Keratinocyte (primary cell): Measurements from ENCODE around the gene KIZ.

Experiments
- EZH2 ChIP-seq: IDR thresholded peaks from one replicate; pipeline ENCODE4 v1.6.1; 2012; ENCODE audit warnings: inconsistent platforms, mild to moderate bottlenecking, low read length, moderate library complexity
- TF ChIP-seq, protein P1 (sequence below), 3 experiments: IDR thresholded peaks in 1 of 3; conservative IDR thresholded peaks in 1 of 3; optimal IDR thresholded peaks in 1 of 3; 2 replicates in 2 of 3; 3 replicates in 1 of 3; pipeline versions ENCODE3 to v1.5.1; 2011; ENCODE audit warnings: low read length in 3 of 3, mild to moderate bottlenecking in 3 of 3, moderate library complexity in 2 of 3, control low read depth in 1 of 3, inconsistent platforms in 1 of 3; ENCODE audit not compliant: insufficient read depth in 2 of 3; ENCODE audit errors: extremely low read depth in 1 of 3

GRCh38 chr20:21288587-21289370 lies 162.9 kb downstream of the KIZ start:
- TF ChIP-seq, protein P1, sequence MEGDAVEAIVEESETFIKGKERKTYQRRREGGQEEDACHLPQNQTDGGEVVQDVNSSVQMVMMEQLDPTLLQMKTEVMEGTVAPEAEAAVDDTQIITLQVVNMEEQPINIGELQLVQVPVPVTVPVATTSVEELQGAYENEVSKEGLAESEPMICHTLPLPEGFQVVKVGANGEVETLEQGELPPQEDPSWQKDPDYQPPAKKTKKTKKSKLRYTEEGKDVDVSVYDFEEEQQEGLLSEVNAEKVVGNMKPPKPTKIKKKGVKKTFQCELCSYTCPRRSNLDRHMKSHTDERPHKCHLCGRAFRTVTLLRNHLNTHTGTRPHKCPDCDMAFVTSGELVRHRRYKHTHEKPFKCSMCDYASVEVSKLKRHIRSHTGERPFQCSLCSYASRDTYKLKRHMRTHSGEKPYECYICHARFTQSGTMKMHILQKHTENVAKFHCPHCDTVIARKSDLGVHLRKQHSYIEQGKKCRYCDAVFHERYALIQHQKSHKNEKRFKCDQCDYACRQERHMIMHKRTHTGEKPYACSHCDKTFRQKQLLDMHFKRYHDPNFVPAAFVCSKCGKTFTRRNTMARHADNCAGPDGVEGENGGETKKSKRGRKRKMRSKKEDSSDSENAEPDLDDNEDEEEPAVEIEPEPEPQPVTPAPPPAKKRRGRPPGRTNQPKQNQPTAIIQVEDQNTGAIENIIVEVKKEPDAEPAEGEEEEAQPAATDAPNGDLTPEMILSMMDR (optimal IDR thresholded peaks at IDR 0.05 in 1 of 3, IDR thresholded peaks at IDR 0.05 in 1 of 3, conservative IDR thresholded peaks at IDR 0.05 in 1 of 3; ENCODE audit: extremely low read depth in 1 of 3, insufficient read depth in 2 of 3, low read length in 3 of 3), result no peak
- no peak for TF ChIP-seq EZH2
